SK-N-SH (cell line): ENCODE measurements around the gene KIF4A. TPM values are rescaled to one million over a fixed set of nuclear protein-coding genes. Genes with fewer than 3 reads are reported as not detected.

ENCODE experiments used
- CTCF ChIA-PET: fragments of 300-600, 350-600 bp; formaldehyde crosslinking; extraction: SDS; loops from one replicate; lab custom pipeline; 2021; lab: Yijun Ruan, JAX
- POLR2A ChIA-PET: fragments of 350-600 bp; sonication (Branson Sonifier 250); formaldehyde crosslinking; extraction: SDS; loops from one replicate; lab custom pipeline; 2020; ENCODE audit warnings: antibody characterized with exemption, inconsistent platforms; lab: Yijun Ruan, JAX
- DNase-seq: peaks from one replicate; pipeline ENCODE4 v3.0.0; 2012
- H2AFZ ChIP-seq: fragments of 200-600 bp; sonication (generic); 2 replicates; pipeline ENCODE4 v1.8.1; 2016; ENCODE audit warnings: antibody characterized with exemption, mild to moderate bottlenecking, low read depth
- H3F3A ChIP-seq: fragments of 200-600 bp; sonication (generic); replicated peaks from 2 replicates; pipeline ENCODE3; 2016; ENCODE audit warnings: antibody characterized with exemption, mild to moderate bottlenecking; ENCODE audit not compliant: insufficient read depth
- H3K27ac ChIP-seq, 2 experiments: fragments of 200-500 bp in 1 of 2; fragments of 200-600 bp in 1 of 2; sonication (Bioruptor generic) in 1 of 2; sonication (generic), shearing (Covaris generic) in 1 of 2; 2 replicates each; pipeline versions ENCODE4 v1.5.1 to v1.6.1; 2014 to 2016; ENCODE audit warnings: low read depth in 2 of 2, inconsistent platforms in 1 of 2, low read length in 1 of 2, mild to moderate bottlenecking in 1 of 2, mixed read lengths in 1 of 2
- H3K27me3 ChIP-seq: fragments of 200-600 bp; sonication (generic), shearing (Covaris generic); 2 replicates; pipeline ENCODE4 v1.6.1; 2016; ENCODE audit warnings: mixed run types; ENCODE audit not compliant: insufficient read depth
- H3K36me3 ChIP-seq, 2 experiments: fragments of 200-500 bp in 1 of 2; fragments of 200-600 bp in 1 of 2; sonication (Bioruptor generic) in 1 of 2; sonication (generic) in 1 of 2; replicated peaks in 1 of 2; 2 replicates each; pipeline versions ENCODE3 to v1.5.1; 2014 to 2016; ENCODE audit warnings: low read length in 1 of 2, mild to moderate bottlenecking in 1 of 2; ENCODE audit not compliant: insufficient read depth in 2 of 2, control insufficient read depth in 1 of 2
- H3K4me1 ChIP-seq, 2 experiments: fragments of 200-500 bp in 1 of 2; fragments of 200-600 bp in 1 of 2; sonication (Bioruptor generic) in 1 of 2; sonication (generic), shearing (Covaris generic) in 1 of 2; 2 replicates each; pipeline versions ENCODE4 v1.5.1 to v1.6.1; 2014 to 2016; ENCODE audit warnings: low read depth in 1 of 2, low read length in 1 of 2, mixed run types in 1 of 2; ENCODE audit not compliant: insufficient read depth in 2 of 2, control insufficient read depth in 1 of 2
- H3K4me2 ChIP-seq: fragments of 200-600 bp; sonication (generic), shearing (Covaris generic); 2 replicates; pipeline ENCODE4 v1.6.1; 2017; ENCODE audit warnings: mixed run types
- H3K4me3 ChIP-seq, 2 experiments: fragments of 200-500 bp in 1 of 2; fragments of 200-600 bp in 1 of 2; sonication (Bioruptor generic) in 1 of 2; sonication (generic), shearing (Covaris generic) in 1 of 2; 2 replicates each; pipeline versions ENCODE4 v1.5.1 to v1.8.1; 2014 to 2016; ENCODE audit warnings: low read depth in 2 of 2, inconsistent platforms in 1 of 2, low read length in 1 of 2, mild to moderate bottlenecking in 1 of 2, mixed read lengths in 1 of 2, moderate library complexity in 1 of 2
- H3K79me2 ChIP-seq: fragments of 200-600 bp; sonication (generic); 2 replicates; pipeline ENCODE4 v1.8.1; 2017; ENCODE audit warnings: mild to moderate bottlenecking; ENCODE audit not compliant: insufficient read depth
- H3K9ac ChIP-seq: fragments of 200-600 bp; sonication (generic); 2 replicates; pipeline ENCODE4 v1.6.1; 2017; ENCODE audit warnings: mixed run types
- H3K9me2 ChIP-seq: fragments of 200-600 bp; sonication (generic); 2 replicates; pipeline ENCODE4 v1.6.1; 2017; ENCODE audit warnings: mixed run types
- H3K9me3 ChIP-seq: fragments of 200-600 bp; sonication (generic); 2 replicates; pipeline ENCODE4 v1.6.1; 2017; ENCODE audit warnings: mixed run types, mild to moderate bottlenecking, moderate library complexity
- H4K20me1 ChIP-seq: fragments of 200-600 bp; sonication (generic); 2 replicates; pipeline ENCODE4 v1.6.1; 2017; ENCODE audit warnings: mild to moderate bottlenecking, mixed run types; ENCODE audit not compliant: insufficient read depth
- ELF1 ChIP-seq: IDR thresholded peaks from 2 replicates; pipeline ENCODE4 v1.4.0; 2012
- EZH2phosphoT487 ChIP-seq: fragments of 200-600 bp; sonication (generic); IDR thresholded peaks from 2 replicates; pipeline ENCODE4 v1.6.1; 2017; ENCODE audit warnings: low read depth, mixed run types, mild to moderate bottlenecking, antibody characterized with exemption, moderate library complexity, borderline replicate concordance
- FOSL2 ChIP-seq: IDR thresholded peaks from 2 replicates; pipeline ENCODE4 v1.4.0; 2012; ENCODE audit warnings: low read depth, mild to moderate bottlenecking, moderate library complexity, borderline replicate concordance
- MXI1 ChIP-seq: IDR thresholded peaks from 2 replicates; pipeline ENCODE4 v1.6.1; 2012; ENCODE audit warnings: mild to moderate bottlenecking, low read depth, low read length, improper control_type of control experiment
- RAD21 ChIP-seq: IDR thresholded peaks from 2 replicates; pipeline ENCODE4 v1.6.1; 2012; ENCODE audit warnings: mild to moderate bottlenecking, low read length
- RXRA ChIP-seq: IDR thresholded peaks from 2 replicates; pipeline ENCODE4 v1.4.0; 2012; ENCODE audit warnings: low read depth, mild to moderate bottlenecking, borderline replicate concordance
- SMC3 ChIP-seq: IDR thresholded peaks from 2 replicates; pipeline ENCODE4 v1.6.1; 2012; ENCODE audit warnings: low read depth, low read length, improper control_type of control experiment
- WGBS: methylation state at CpG from one replicate; pipeline ENCODE4 v1.1.6; 2017; ENCODE audit warnings: low lambda C conversion rate; 5-methylcytosine and 5-hydroxymethylcytosine counted together
- polyA plus RNA-seq, 3 experiments: library from polyadenylated mRNA; depleted of rRNA; stranded (reverse); fragments of >200 nt; gene quantifications; 2 replicates each; pipeline ENCODE4 v1.2.3, GENCODE V29; 2012
- TF ChIP-seq, protein P1 (sequence below): fragments of 150-350 bp; IDR thresholded peaks from 2 replicates; pipeline ENCODE4 v1.6.1; 2016; ENCODE audit warnings: mild to moderate bottlenecking, low read depth, low read length
- TF ChIP-seq, protein P2 (sequence below): fragments of 200-600 bp; sonication (generic); IDR thresholded peaks from 2 replicates; pipeline ENCODE4 v1.6.1; 2017; ENCODE audit warnings: antibody characterized with exemption, mild to moderate bottlenecking, moderate library complexity

KIF4A gene
- polyA plus RNA-seq, 1 of the 3 experiments (the other 2 are of a cell fraction) = 11.5 TPM

DNA sequence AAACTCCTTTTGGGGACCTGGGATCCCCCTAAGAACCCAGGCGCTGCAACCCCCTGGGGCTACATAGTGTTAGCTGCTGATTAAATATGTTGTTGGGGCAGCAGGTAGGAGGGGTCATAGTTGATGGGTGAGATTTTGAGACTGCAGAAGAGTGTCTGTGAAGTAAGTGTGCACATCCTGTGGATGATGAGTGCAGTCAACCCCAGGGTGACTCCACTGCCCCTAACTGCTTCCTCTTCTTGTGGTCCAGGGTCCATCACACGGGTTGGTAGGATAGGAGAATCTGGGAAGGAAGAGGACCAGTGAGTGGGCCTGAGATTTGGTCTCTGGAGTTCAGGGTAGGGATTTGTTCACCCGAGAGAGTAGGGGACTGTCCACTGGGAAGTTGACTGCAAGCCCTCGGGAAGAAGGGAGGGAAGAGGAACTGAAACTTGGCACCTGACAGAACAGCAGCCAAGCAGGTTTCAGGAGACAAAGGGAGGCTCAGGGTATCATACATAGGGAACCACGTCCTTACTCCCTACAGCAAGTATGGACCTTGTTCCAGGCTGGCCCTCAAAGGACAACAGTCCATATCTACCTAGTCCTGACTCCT is 163.2 kb downstream of the KIF4A start (continued):
- TF ChIP-seq, protein P1, sequence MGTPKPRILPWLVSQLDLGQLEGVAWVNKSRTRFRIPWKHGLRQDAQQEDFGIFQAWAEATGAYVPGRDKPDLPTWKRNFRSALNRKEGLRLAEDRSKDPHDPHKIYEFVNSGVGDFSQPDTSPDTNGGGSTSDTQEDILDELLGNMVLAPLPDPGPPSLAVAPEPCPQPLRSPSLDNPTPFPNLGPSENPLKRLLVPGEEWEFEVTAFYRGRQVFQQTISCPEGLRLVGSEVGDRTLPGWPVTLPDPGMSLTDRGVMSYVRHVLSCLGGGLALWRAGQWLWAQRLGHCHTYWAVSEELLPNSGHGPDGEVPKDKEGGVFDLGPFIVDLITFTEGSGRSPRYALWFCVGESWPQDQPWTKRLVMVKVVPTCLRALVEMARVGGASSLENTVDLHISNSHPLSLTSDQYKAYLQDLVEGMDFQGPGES = no peak
- TF ChIP-seq EZH2phosphoT487 (no peak), FOSL2 (no peak), ELF1 (no peak), MXI1 (no peak)
- TF ChIP-seq, protein P2, sequence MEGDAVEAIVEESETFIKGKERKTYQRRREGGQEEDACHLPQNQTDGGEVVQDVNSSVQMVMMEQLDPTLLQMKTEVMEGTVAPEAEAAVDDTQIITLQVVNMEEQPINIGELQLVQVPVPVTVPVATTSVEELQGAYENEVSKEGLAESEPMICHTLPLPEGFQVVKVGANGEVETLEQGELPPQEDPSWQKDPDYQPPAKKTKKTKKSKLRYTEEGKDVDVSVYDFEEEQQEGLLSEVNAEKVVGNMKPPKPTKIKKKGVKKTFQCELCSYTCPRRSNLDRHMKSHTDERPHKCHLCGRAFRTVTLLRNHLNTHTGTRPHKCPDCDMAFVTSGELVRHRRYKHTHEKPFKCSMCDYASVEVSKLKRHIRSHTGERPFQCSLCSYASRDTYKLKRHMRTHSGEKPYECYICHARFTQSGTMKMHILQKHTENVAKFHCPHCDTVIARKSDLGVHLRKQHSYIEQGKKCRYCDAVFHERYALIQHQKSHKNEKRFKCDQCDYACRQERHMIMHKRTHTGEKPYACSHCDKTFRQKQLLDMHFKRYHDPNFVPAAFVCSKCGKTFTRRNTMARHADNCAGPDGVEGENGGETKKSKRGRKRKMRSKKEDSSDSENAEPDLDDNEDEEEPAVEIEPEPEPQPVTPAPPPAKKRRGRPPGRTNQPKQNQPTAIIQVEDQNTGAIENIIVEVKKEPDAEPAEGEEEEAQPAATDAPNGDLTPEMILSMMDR = no peak

DNA sequence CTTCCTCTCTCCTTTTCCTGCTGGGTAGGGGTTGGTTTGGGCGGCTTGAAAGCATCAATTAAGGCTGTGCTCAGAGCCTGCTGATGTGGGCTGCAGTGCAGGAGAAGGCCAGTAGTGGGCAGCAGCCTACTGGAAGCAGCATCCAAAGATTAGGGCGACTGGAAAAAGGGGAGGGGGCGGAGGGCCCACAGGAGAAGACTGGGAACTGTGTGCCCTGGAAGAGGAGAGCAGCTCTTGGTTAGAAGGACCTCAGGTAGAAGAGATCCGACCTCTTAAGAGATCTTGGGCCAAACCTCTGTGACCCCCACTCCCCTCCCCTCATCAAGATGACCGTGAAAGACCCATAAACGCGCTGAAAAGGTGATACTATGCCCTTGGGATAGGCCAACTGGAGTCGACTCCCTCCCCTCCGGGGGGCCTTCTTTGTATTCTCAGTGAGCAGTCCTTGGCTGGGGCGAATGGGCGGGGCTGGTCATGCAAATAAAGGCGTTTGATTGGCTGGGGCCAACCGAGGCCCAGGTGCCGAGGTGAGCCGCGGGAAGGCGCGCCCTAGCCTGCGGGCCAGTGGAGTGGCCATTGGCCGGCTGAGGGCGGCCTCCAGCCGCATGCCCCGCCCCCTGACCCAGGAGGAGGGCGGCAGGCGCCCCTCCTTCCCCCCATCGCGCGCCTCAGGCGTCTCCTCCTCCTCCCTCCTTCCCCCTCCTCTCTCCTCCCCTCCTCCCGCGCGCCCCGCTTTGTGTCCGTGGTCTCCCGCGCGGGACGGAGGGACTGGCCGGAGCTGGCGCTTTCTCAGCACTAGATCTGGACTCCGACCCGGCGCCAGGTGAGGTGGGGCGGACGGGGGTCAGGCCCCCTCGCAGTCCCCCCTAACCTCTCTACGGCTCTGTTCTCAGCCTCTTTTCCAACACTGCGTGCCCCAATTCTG is 164.8 kb downstream of the KIF4A start:
- ChIA-PET CTCF (interaction anchor here (0.8 to 3.6 kb wide), 9 partner anchors 8 to 216 kb away, joined by 3 to 16 read pairs (median 4); partner anchors contain the start of gene DLG3), POLR2A (no interaction called here)
- Histone ChIP-seq H3K27ac (peak overlapping the region in 1 of 2 experiments; percentile 54; a peak in 1 of 4 replicates), H3K4me1 (peaks cover 0 to 4% of the 10 kb centered on the region in 2 experiments; a peak in 1 of 4 replicates), H3F3A (no peaks in the 10 kb centered on the region), H3K9me3 (no peaks in the 10 kb centered on the region), H3K36me3 (no peaks in the 10 kb centered on the region), H3K9ac (peak overlapping the region; percentile 74), H3K27me3 (no peaks in the 10 kb centered on the region), H3K4me2 (peak overlapping the region; percentile 76), H4K20me1 (no peaks in the 10 kb centered on the region), H3K79me2 (no peaks in the 10 kb centered on the region), H3K4me3 (peak overlapping the region; percentile 62 to 64), H3K9me2 (no peaks in the 10 kb centered on the region), H2AFZ (peak overlapping the region; percentile 89)
- DNase-seq = peak; percentile 88
- TF ChIP-seq RXRA (no peak), SMC3 (peak; percentile 69), RAD21 (peak; percentile 79)
- TF ChIP-seq, protein P2 = peak; percentile 96
- WGBS = 20% methylated on average over 30 of the region's 48 CpGs
